Prostate gland (tissue), 2 donors: ENCODE measurements around the gene SLC25A21. TPM values are rescaled to one million over a fixed set of nuclear protein-coding genes. Genes with fewer than 3 reads are reported as not detected.

Experiments used
- DNase-seq: peaks from one replicate; pipeline ENCODE4 v3.0.0-alpha.2; 2019; ENCODE audit warnings: low spot score
- H3K27ac ChIP-seq, 2 donors: fragments of 200-600 bp; sonication (generic); 2 replicates each; pipeline ENCODE4 v1.5.1; 2017 to 2019
- H3K27me3 ChIP-seq: fragments of 200-600 bp; sonication (generic); replicated peaks from 2 replicates; pipeline ENCODE4 v1.5.1; 2019; ENCODE audit not compliant: insufficient read depth
- H3K36me3 ChIP-seq, 2 donors: fragments of 200-600 bp; sonication (generic); 1 replicate in 1 of 2; 2 replicates in 1 of 2; pipeline versions ENCODE4 v1.5.1 to v1.8.1; 2017 to 2019
- H3K4me1 ChIP-seq: fragments of 200-600 bp; sonication (generic); replicated peaks from 2 replicates; pipeline ENCODE4 v1.5.1; 2019
- H3K4me3 ChIP-seq, 2 donors: fragments of 200-600 bp; sonication (generic); 2 replicates each; pipeline ENCODE4 v1.5.1; 2017 to 2019
- H3K9me3 ChIP-seq: fragments of 200-600 bp; sonication (generic); 2 replicates; pipeline ENCODE4 v1.5.1; 2017
- CTCF ChIP-seq, 4 experiments: fragments of 200-600 bp in 2 of 4; fragments of 450-650 bp in 2 of 4; sonication (generic) in 2 of 4; IDR thresholded peaks; 1 replicate in 3 of 4; 2 replicates in 1 of 4; pipeline ENCODE4 v1.5.1; 2016 to 2019; ENCODE audit warnings: antibody characterized with exemption in 4 of 4, mild to moderate bottlenecking in 2 of 4, moderate library complexity in 2 of 4
- POLR2A ChIP-seq: fragments of 450-650 bp; IDR thresholded peaks from one replicate; pipeline ENCODE4 v1.6.1; 2016; ENCODE audit warnings: antibody characterized with exemption, mild to moderate bottlenecking
- POLR2AphosphoS5 ChIP-seq: sonication (generic); formaldehyde crosslinking; IDR thresholded peaks from one replicate; pipeline ENCODE4 v1.6.1; 2017; ENCODE audit warnings: antibody characterized with exemption
- WGBS: methylation state at CpG from one replicate; pipeline ENCODE4 v1.1.5; 2018; 5-methylcytosine and 5-hydroxymethylcytosine counted together
- intact Hi-C: fragments of 100-400 bp; cut with DNase I; formaldehyde crosslinking; loops from one replicate; pipeline ENCODE4 v1.14.2; 2022
- total RNA-seq, 2 donors: library from RNA; depleted of rRNA; stranded (reverse); fragments of >200 nt; gene quantifications; one replicate each; pipeline ENCODE4 v1.1.0, GENCODE V29; 2016

Gene SLC25A21
- total RNA-seq, 2 donors from 2014 or later, result 1.5 to 7.7 TPM

GRCh38 chr14:37138898-37139297 lies 33.5 kb downstream of the SLC25A21 start:
- Histone ChIP-seq H3K4me1 (no peaks in the 10 kb centered on the region), H3K9me3 (no peaks in the 10 kb centered on the region), H3K27ac (no peak overlapping the region), H3K27me3 (no peaks in the 10 kb centered on the region), H3K4me3 (no peak overlapping the region), H3K36me3 (no peaks in the 10 kb centered on the region)
- WGBS, result 89% methylated on average over 2 of the region's 2 CpGs
- TF ChIP-seq POLR2AphosphoS5 (no peak), POLR2A (no peak), CTCF (IDR thresholded peaks at IDR 0.05) (no peak)
- no peak for DNase-seq
- intact Hi-C loops, result no loop called here

- WGBS, result 88% methylated on average over 3 of the region's 3 CpGs
- H3K27me3 ChIP-seq, result no peaks in the 10 kb centered on the region
- DNase-seq, result no peak
- no peaks in the 10 kb centered on the region for H3K4me1 ChIP-seq
- intact Hi-C loops, result no loop called here
- TF ChIP-seq CTCF (IDR thresholded peaks at IDR 0.05), result no peak
- no peak for TF ChIP-seq POLR2AphosphoS5
- TF ChIP-seq POLR2A, result no peak
- no peaks in the 10 kb centered on the region for H3K36me3 ChIP-seq
- H3K4me3 ChIP-seq, result no peak overlapping the region
- no peaks in the 10 kb centered on the region for H3K9me3 ChIP-seq
- H3K27ac ChIP-seq, result no peak overlapping the region
Measured at GRCh38 chr14:37133284-37133913, 39.0 kb downstream of the SLC25A21 start.

- no peak overlapping the region for H3K4me3 ChIP-seq
- no peak overlapping the region for H3K27ac ChIP-seq
- no peak for TF ChIP-seq POLR2A
- TF ChIP-seq CTCF (IDR thresholded peaks at IDR 0.05), result no peak
- TF ChIP-seq POLR2AphosphoS5, result no peak
- DNase-seq, result no peak
- no peaks in the 10 kb centered on the region for H3K9me3 ChIP-seq
- 77% methylated on average over 2 of the region's 2 CpGs for WGBS
- no peaks in the 10 kb centered on the region for H3K27me3 ChIP-seq
- no peaks in the 10 kb centered on the region for H3K36me3 ChIP-seq
- intact Hi-C loops, result no loop called here
- H3K4me1 ChIP-seq, result no peaks in the 10 kb centered on the region
Measured at GRCh38 chr14:37131205-37131604, 41.2 kb downstream of the SLC25A21 start.

GRCh38 chr14:37129047-37129446 lies 43.4 kb downstream of the SLC25A21 start:
- Histone ChIP-seq H3K27ac (no peak overlapping the region), H3K36me3 (no peaks in the 10 kb centered on the region), H3K4me1 (no peaks in the 10 kb centered on the region), H3K4me3 (no peak overlapping the region), H3K9me3 (no peaks in the 10 kb centered on the region), H3K27me3 (no peaks in the 10 kb centered on the region)
- intact Hi-C loops, result no loop called here
- no peak for DNase-seq
- 70% methylated on average over 7 of the region's 7 CpGs for WGBS
- TF ChIP-seq POLR2A (no peak), POLR2AphosphoS5 (no peak), CTCF (IDR thresholded peaks at IDR 0.05) (no peak)

- intact Hi-C loops, result no loop called here
- H3K4me1 ChIP-seq, result no peaks in the 10 kb centered on the region
- H3K9me3 ChIP-seq, result no peaks in the 10 kb centered on the region
- TF ChIP-seq CTCF (IDR thresholded peaks at IDR 0.05) (no peak), POLR2AphosphoS5 (no peak), POLR2A (no peak)
- H3K36me3 ChIP-seq, result no peaks in the 10 kb centered on the region
- H3K27me3 ChIP-seq, result no peaks in the 10 kb centered on the region
- no peak overlapping the region for H3K27ac ChIP-seq
- DNase-seq, result no peak
- no peak overlapping the region for H3K4me3 ChIP-seq
- 89% methylated on average over 3 of the region's 3 CpGs for WGBS
Measured at GRCh38 chr14:37124614-37125013, 47.8 kb downstream of the SLC25A21 start.
